ENCODE measurements around the gene CAMK2A. TPM values are rescaled to one million over a fixed set of nuclear protein-coding genes. Genes with fewer than 3 reads are reported as not detected.

The CAMK2A gene
- total and polyA plus RNA-seq, 3 experiments from 2014 or later: not detected

DNA sequence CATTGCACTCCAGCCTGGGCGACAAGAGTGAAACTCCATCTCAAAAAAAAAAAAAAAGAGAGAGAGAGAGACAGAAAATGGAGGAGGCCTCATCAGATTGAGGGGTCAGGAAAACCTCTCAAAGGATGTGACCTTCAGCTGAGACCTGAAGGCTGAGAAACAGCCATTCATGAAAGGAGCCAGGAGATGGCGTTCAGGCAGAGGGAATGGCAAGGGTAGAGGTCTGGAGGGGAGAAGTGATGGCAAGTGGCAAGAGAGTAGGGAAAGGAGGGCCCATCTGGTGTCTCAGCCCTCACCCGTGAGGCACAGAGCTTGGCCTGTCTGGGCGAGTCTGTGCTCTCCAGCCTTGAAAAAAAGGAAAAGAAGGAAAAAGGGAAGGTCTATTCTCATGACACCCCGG is 17.0 kb downstream of the CAMK2A start:
- no peaks in the 10 kb centered on the region for H3K9me3 Mint-ChIP-seq
- H3K4me1 Mint-ChIP-seq: no peaks in the 10 kb centered on the region
- H3K4me3 Mint-ChIP-seq: no peak overlapping the region
- H3K9me3 ChIP-seq (ENCODE audit: low read length): no peaks in the 10 kb centered on the region
- ChIA-PET CTCF (interaction anchor here (1.0 to 1.1 kb wide), 2 partner anchors 161 to 164 kb away, joined by 3 to 4 read pairs; no protein-coding TSS in a partner anchor), POLR2A (no interaction called here)
- no peaks in the 10 kb centered on the region for H3K4me1 ChIP-seq (ENCODE audit: insufficient read depth, low read length)
- H3K36me3 Mint-ChIP-seq: no peaks in the 10 kb centered on the region
- no peaks in the 10 kb centered on the region for H3K27me3 ChIP-seq (ENCODE audit: insufficient read depth, low read length, poor library complexity, severe bottlenecking)
- no peaks in the 10 kb centered on the region for H3K36me3 ChIP-seq (ENCODE audit: insufficient read depth, low read length)
- no peak overlapping the region for H3K27ac Mint-ChIP-seq
- peaks cover 9 to 10% of the 10 kb centered on the region in 2 donors for H3K27me3 Mint-ChIP-seq
- H3K27ac ChIP-seq (ENCODE audit: low read depth, low read length): no peak overlapping the region
- no peak for DNase-seq
- no peak overlapping the region for H3K4me3 ChIP-seq (ENCODE audit: low read length)

DNA sequence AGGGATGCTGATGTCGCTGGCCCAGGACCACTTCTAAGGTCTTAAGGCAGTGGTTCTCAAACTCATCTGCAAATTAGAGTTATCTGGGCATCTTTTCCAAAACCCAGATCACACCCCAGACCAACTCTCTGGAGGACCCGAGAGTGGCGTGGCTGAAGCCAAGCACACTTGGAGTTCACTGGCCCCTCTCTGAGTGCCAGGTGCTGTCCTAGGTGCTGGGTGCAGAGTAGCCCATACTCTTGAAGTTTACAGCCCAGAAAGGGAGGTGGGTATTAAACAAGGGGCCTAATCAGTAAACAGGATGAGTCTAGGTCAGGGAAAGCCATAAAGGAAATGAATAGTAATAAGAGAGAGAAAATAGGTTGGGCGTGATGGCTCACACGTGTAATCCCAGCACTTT is 17.6 kb downstream of the CAMK2A start:
- Histone ChIP-seq H3K4me1 (ENCODE audit: insufficient read depth, low read length) (no peaks in the 10 kb centered on the region), H3K27ac (ENCODE audit: low read depth, low read length) (no peak overlapping the region), H3K4me3 (ENCODE audit: low read length) (no peak overlapping the region), H3K36me3 (ENCODE audit: insufficient read depth, low read length) (no peaks in the 10 kb centered on the region), H3K27me3 (ENCODE audit: insufficient read depth, low read length, poor library complexity, severe bottlenecking) (no peaks in the 10 kb centered on the region), H3K9me3 (ENCODE audit: low read length) (no peaks in the 10 kb centered on the region)
- no peak overlapping the region for H3K4me3 Mint-ChIP-seq
- POLR2A ChIA-PET: no interaction called here
- H3K27me3 Mint-ChIP-seq: peaks cover 9 to 10% of the 10 kb centered on the region in 2 donors
- H3K9me3 Mint-ChIP-seq: no peaks in the 10 kb centered on the region
- no peaks in the 10 kb centered on the region for H3K36me3 Mint-ChIP-seq
- CTCF ChIA-PET: interaction anchor here (1.0 to 1.1 kb wide), 2 partner anchors 161 to 164 kb away, joined by 3 to 4 read pairs; no protein-coding TSS in a partner anchor
- no peak overlapping the region for H3K27ac Mint-ChIP-seq
- no peak for DNase-seq
- H3K4me1 Mint-ChIP-seq: no peaks in the 10 kb centered on the region

DNA sequence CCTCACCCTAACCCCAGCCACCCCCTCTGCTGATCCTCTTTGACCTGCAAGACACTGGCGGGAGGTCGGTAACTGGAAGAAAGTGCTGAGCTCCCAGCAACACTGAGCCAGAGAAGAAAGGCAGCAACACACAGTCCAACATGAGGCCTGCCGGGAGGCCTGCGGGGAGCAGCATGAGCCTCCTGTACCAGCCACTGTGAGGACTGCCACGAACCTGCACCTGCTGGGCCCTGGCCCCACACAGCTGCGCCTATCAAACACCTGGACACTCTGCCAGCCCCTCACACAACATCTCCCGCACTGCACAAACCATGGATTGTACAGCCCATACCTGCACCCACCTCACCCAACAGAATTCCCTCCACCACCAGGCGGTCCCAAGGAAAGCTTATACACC is 18.3 kb downstream of the CAMK2A start:
- Mint-ChIP-seq H3K36me3 (no peaks in the 10 kb centered on the region), H3K9me3 (no peaks in the 10 kb centered on the region), H3K4me1 (no peaks in the 10 kb centered on the region), H3K27ac (peak overlapping the region in 1 of 8 donors; percentile 47), H3K4me3 (no peak overlapping the region), H3K27me3 (peaks cover 9 to 10% of the 10 kb centered on the region in 2 donors)
- Histone ChIP-seq H3K4me3 (ENCODE audit: low read length) (no peak overlapping the region), H3K4me1 (ENCODE audit: insufficient read depth, low read length) (no peaks in the 10 kb centered on the region), H3K27me3 (ENCODE audit: insufficient read depth, low read length, poor library complexity, severe bottlenecking) (no peaks in the 10 kb centered on the region), H3K27ac (ENCODE audit: low read depth, low read length) (no peak overlapping the region), H3K36me3 (ENCODE audit: insufficient read depth, low read length) (no peaks in the 10 kb centered on the region), H3K9me3 (ENCODE audit: low read length) (no peaks in the 10 kb centered on the region)
- CTCF ChIA-PET: no interaction called here
- no peak for DNase-seq
- POLR2A ChIA-PET: no interaction called here

DNA sequence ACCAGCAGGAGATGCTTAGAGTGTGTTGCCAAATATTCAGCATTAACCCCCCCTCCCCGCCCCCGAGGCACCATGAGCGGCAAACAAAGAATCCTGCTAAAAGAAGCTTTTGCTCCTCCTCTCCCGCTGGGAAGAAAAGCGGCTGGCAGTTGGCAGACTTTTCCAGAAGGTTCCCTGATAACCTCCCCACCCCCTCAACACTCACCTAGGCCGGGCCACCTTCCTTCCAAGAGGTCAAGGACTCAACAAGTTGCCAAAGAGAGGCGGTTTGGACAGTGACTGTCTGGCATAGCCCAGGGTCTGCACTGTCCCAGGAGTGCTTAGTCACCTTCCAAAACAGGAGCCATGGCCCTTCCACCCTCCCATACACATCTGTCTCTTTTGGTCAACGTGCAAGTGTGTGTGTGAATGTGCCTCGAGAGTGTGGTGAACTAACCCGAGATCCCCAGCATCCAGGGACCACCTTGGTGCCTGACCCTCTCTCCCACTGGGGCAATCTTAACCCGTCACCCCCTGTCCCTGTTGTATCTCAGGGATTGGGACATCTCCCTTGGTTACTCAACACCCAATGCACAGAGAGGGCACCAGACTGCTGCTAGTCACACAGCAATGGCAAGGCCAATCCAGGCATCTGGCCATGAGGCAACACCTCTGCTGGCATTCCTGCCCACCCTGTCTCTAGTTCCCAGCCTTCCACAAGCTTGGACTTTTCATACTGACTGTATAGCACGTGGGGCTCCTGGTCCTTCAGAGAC is 18.9 kb downstream of the CAMK2A start:
- peak overlapping the region in 1 of 8 donors; percentile 47 for H3K27ac Mint-ChIP-seq
- ChIA-PET POLR2A (no interaction called here), CTCF (no interaction called here)
- Histone ChIP-seq H3K9me3 (ENCODE audit: low read length) (no peaks in the 10 kb centered on the region), H3K27me3 (ENCODE audit: insufficient read depth, low read length, poor library complexity, severe bottlenecking) (no peaks in the 10 kb centered on the region), H3K36me3 (ENCODE audit: insufficient read depth, low read length) (no peaks in the 10 kb centered on the region), H3K27ac (ENCODE audit: low read depth, low read length) (no peak overlapping the region), H3K4me3 (ENCODE audit: low read length) (no peak overlapping the region), H3K4me1 (ENCODE audit: insufficient read depth, low read length) (no peaks in the 10 kb centered on the region)
- H3K4me3 Mint-ChIP-seq: no peak overlapping the region
- H3K9me3 Mint-ChIP-seq: no peaks in the 10 kb centered on the region
- DNase-seq: no peak
- H3K27me3 Mint-ChIP-seq: peaks cover 8 to 9% of the 10 kb centered on the region in 2 donors
- no peaks in the 10 kb centered on the region for H3K4me1 Mint-ChIP-seq
- no peaks in the 10 kb centered on the region for H3K36me3 Mint-ChIP-seq

DNA sequence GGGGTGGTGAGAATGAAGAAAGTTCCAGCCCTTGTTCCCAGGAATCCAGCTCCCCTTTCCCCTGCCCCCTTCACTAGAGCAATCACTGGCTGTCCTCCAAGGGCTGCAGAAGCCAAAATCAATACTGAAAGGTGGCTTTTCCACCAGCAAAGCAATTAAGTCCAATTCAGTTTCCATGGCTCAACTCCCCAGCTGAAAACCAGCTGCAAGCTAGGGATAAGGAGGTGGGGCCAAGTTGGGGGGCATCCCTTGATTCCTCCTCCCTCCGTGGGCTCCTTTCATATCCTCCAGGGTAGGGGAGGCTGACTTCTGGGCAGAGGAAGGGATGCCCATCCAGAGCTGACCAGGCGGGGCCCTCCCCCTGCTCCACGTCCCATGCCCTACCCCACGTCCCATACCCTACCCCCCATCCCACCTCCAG is 22.7 kb downstream of the CAMK2A start:
- no peak for DNase-seq
- CTCF ChIA-PET: no interaction called here
- no peaks in the 10 kb centered on the region for H3K36me3 ChIP-seq (ENCODE audit: insufficient read depth, low read length)
- Mint-ChIP-seq H3K4me3 (no peak overlapping the region), H3K27me3 (peaks cover 5 to 13% of the 10 kb centered on the region in 2 donors), H3K36me3 (no peaks in the 10 kb centered on the region), H3K27ac (peak overlapping the region in 1 of 8 donors; percentile 74), H3K9me3 (no peaks in the 10 kb centered on the region), H3K4me1 (no peaks in the 10 kb centered on the region)
- H3K27me3 ChIP-seq (ENCODE audit: insufficient read depth, low read length, poor library complexity, severe bottlenecking): no peaks in the 10 kb centered on the region
- H3K9me3 ChIP-seq (ENCODE audit: low read length): no peaks in the 10 kb centered on the region
- H3K4me1 ChIP-seq (ENCODE audit: insufficient read depth, low read length): no peaks in the 10 kb centered on the region
- H3K4me3 ChIP-seq (ENCODE audit: low read length): no peak overlapping the region
- POLR2A ChIA-PET: interaction anchor here (0.6 kb wide), 1 partner anchor 172 kb away, joined by 6 read pairs; no protein-coding TSS in a partner anchor
- H3K27ac ChIP-seq (ENCODE audit: low read depth, low read length): no peak overlapping the region

DNA sequence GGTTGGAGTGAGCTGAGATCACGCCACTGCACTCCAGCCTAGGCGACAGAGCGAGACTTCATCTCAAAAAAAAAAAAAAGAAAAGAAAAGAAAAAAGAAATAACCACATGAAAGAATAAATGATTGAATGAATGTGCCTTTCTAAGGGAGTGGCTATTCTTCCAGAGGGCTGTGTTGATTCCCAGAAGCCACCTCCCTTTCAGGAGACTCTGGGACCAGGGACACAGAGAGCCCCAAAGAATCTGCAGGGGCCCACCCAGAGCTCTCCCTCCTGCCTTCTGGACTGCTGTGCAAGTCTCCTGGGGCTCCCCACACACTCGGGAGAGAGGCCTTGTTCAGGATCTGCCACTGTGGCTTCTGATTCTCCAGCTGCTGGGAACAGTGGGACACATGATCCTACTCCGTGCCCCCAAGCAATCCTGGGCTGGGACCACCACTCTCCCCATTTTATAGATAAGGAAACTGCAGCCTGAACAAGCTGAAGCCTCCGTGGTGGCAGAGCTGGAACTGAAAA is 23.6 kb downstream of the CAMK2A start:
- Mint-ChIP-seq H3K27me3 (peaks cover 5 to 9% of the 10 kb centered on the region in 2 donors), H3K27ac (no peak overlapping the region), H3K36me3 (no peaks in the 10 kb centered on the region), H3K4me3 (no peak overlapping the region), H3K4me1 (no peaks in the 10 kb centered on the region), H3K9me3 (no peaks in the 10 kb centered on the region)
- no peaks in the 10 kb centered on the region for H3K36me3 ChIP-seq (ENCODE audit: insufficient read depth, low read length)
- POLR2A ChIA-PET: no interaction called here
- CTCF ChIA-PET: no interaction called here
- DNase-seq: no peak
- no peak overlapping the region for H3K27ac ChIP-seq (ENCODE audit: low read depth, low read length)
- H3K27me3 ChIP-seq (ENCODE audit: insufficient read depth, low read length, poor library complexity, severe bottlenecking): no peaks in the 10 kb centered on the region
- no peaks in the 10 kb centered on the region for H3K4me1 ChIP-seq (ENCODE audit: insufficient read depth, low read length)
- H3K4me3 ChIP-seq (ENCODE audit: low read length): no peak overlapping the region
- no peaks in the 10 kb centered on the region for H3K9me3 ChIP-seq (ENCODE audit: low read length)

DNA sequence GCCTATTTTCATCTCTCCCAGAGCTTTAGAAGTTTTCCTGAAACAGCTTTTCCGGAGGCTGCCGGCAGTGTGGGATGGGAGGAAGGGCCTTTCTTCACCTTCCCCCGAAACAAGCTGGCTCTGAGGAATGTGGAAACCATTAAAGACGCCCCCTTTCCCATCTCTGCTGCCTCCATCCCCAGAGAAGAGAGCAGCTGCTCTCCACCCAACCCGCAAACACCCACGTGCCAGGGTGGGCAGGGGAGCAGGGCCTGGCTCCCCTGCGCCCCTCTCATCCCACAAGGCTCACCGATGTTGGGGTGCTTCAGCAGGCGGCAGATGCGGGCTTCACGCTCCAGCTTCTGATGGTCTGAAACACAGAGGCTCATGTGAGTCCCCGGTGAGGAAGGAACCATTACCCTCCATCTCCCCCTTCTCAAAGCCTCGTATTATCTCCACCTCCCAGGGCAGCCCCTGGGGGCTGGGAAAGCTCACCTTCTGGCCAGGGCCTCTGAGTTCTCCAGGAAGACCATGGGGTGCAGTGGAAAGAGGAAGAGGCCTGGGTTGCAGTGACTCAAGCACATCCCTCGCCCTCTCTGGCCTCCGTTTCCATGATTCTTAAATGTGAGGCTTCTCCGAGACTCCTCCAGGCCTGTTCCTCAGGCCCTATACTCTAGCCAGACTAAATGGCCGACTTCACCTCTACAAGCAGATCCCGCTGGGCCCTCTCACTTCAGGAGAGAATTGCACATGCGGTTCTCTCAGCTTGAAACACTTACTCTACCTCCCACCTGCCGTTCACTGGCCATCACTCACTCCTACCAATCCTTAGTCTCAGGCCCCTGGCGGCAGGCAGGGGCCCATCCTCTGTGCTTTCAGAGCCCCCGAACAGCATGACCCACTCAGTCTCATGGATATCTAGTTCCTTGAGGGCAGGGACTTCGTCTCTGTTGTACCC is 24.6 kb downstream of the CAMK2A start:
- POLR2A ChIA-PET: no interaction called here
- no peaks in the 10 kb centered on the region for H3K4me1 ChIP-seq (ENCODE audit: insufficient read depth, low read length)
- Mint-ChIP-seq H3K4me3 (no peak overlapping the region), H3K27ac (peak overlapping the region in 1 of 8 donors; percentile 74), H3K9me3 (no peaks in the 10 kb centered on the region), H3K4me1 (no peaks in the 10 kb centered on the region), H3K36me3 (no peaks in the 10 kb centered on the region), H3K27me3 (peaks cover 7 to 9% of the 10 kb centered on the region in 2 donors)
- CTCF ChIA-PET: no interaction called here
- no peak for DNase-seq
- no peak overlapping the region for H3K27ac ChIP-seq (ENCODE audit: low read depth, low read length)
- H3K9me3 ChIP-seq (ENCODE audit: low read length): no peaks in the 10 kb centered on the region
- no peaks in the 10 kb centered on the region for H3K27me3 ChIP-seq (ENCODE audit: insufficient read depth, low read length, poor library complexity, severe bottlenecking)
- no peak overlapping the region for H3K4me3 ChIP-seq (ENCODE audit: low read length)
- no peaks in the 10 kb centered on the region for H3K36me3 ChIP-seq (ENCODE audit: insufficient read depth, low read length)

Measured in CD8-positive, alpha-beta memory T cell (primary cell).